ENCODE results near the gene TBXT.
"Not testable (repeated sequence)": the region's sequence is repeated elsewhere in the genome, so short reads cannot be mapped to it uniquely, and the experiment has no call there.

The TBXT gene

GRCh38 chr6:166167801-166168615 lies at the start of gene TBXT:
Gene TBXT (minus strand): TSS chr6:166167851. CDS start chr6:166167591, 260 bp downstream.
- no peak for DNase-seq

GRCh38 chr6:166207284-166207561 lies 39.6 kb upstream of the TBXT start:
- no peak for DNase-seq

GRCh38 chr6:166206510-166207283 lies 39.0 kb upstream of the TBXT start:
- no peak for DNase-seq

- no peak for DNase-seq
These were observed 38.4 kb upstream of the TBXT start for GRCh38 chr6:166206066-166206465.

- no peak for DNase-seq
These were observed 37.4 kb upstream of the TBXT start for GRCh38 chr6:166204852-166205650.

- no peak for DNase-seq
These were observed 36.1 kb upstream of the TBXT start for GRCh38 chr6:166203641-166204222.

GRCh38 chr6:166203003-166203640 lies 35.5 kb upstream of the TBXT start:
- DNase-seq = no peak

DNA sequence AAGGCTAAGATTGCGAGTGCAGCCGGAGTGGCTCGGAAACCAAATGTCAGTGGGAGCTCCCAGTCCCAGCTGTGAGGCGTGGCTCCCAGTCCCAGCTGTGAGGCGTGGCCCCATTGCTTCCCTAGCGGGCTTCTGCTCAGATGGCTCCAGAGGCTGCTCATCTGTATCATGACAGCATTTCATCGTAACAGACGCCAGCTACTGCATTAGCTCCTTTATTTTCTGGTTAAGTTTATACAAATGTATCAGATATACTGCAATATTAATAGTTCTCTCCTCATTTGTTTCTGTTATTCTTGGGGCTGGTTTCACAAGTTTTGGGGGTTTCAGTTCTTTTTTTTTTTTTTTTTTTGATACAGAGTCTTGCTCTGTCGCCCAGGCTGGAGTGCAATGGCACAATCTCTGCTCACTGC lies 34.7 kb upstream of the TBXT start:
- DNase-seq = no peak

DNA sequence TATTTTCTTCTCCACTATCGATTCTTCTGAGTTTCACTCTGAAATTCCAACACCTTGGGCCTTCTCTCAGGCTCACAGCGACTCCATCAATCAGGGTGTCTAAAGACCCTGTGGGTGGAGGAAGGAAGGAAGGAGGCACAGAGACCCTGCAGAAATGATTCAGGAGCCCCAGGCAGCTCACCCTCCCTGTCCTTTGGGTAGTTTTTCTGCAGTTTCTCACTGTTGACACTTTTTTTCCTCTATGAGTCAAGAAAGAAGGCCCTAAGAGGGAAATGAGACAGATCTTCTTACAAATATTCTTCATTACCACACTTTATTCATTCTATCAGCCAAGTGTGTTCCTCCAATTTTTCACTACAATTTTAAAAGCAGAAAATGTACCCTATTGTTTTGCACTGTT lies 34.2 kb upstream of the TBXT start:
- no peak for DNase-seq

DNA sequence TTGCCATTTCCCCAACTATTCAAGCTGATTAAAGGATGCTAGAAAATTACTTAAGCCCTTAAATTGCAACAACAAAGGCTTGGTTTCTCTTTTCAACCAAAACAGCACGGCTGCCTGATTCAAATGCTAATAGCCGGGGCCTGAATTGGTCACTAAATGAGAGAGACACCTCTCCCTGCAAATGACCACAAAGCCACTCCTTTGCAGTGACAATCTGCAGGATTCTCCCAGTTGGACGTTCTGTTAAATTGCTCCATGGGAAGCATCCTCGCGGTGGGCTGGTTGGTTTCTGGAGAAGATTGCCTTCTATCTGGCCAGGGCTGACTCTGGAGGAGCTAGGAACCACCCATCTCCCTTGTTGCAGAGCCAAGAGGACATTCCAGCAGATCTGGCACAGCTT lies 29.7 kb upstream of the TBXT start:
- DNase-seq = no peak

- no peak for DNase-seq
These were observed 28.2 kb upstream of the TBXT start for GRCh38 chr6:166195860-166196238.

- no peak for DNase-seq
These were observed 27.5 kb upstream of the TBXT start for GRCh38 chr6:166194914-166195859.

DNA sequence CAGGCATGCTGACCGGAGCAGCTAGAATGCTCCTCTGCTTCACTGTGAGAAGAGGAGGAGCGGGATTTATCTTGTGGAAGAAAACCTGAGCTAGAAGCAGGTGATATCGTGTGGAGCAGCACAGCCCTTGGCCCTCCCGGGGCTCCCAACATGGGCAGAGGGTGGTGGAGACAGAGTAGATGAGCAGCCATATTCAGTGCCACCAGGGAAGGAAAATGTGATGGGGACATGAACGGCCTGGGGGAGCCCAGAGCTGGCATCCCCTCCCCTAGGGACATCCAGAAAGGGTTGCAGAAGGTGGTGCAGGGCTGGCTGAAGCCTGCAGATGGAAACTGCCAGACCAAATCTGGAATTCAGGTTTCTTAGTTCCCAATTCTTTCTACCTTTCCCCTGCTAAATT lies 24.9 kb upstream of the TBXT start:
- no peak for DNase-seq

DNA sequence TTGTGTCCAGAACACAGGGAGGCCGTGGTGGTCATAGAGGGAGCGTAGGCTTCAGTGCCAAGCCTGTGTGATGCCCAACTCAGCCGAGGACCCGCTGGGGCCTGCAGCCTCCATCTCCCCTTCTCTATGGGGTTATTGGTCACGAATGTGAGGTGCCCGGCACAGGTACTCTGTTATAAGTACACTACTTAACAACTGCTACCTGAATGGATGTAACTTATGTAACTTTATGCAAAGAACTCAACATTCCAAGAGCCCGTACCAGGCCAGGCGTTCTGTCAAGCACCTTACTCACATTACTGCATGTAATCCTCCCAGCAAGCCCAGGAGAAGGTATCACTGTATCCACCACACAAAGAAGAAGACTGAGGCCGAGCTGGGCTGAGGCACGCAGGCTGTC lies 24.5 kb upstream of the TBXT start:
- DNase-seq = no peak

GRCh38 chr6:166179704-166180103 lies 12.1 kb upstream of the TBXT start:
- DNase-seq = no peak

DNA sequence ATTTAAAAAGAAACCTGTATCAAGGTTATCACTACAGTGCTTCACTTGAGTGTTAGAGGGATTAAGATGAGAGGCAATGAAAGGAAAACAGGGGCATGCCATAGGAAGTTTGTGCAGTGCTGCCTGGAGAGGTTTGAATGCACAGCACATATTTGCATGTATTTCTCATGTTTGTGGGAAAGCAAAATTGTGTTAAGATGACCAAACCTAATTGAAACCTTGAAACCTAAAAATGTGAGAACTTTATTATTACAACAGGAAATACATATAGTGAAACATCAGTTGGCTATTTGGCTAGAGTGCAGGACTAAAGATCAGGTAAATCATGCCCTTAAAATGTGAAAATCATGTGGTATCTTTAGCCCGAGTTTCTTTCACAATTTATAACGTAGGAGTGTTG lies 8.5 kb upstream of the TBXT start:
- DNase-seq = no peak

GRCh38 chr6:166175093-166175492 lies 7.4 kb upstream of the TBXT start:
- not testable (repeated sequence) for DNase-seq

GRCh38 chr6:166174031-166174430 lies 6.4 kb upstream of the TBXT start:
- DNase-seq = no peak

DNA sequence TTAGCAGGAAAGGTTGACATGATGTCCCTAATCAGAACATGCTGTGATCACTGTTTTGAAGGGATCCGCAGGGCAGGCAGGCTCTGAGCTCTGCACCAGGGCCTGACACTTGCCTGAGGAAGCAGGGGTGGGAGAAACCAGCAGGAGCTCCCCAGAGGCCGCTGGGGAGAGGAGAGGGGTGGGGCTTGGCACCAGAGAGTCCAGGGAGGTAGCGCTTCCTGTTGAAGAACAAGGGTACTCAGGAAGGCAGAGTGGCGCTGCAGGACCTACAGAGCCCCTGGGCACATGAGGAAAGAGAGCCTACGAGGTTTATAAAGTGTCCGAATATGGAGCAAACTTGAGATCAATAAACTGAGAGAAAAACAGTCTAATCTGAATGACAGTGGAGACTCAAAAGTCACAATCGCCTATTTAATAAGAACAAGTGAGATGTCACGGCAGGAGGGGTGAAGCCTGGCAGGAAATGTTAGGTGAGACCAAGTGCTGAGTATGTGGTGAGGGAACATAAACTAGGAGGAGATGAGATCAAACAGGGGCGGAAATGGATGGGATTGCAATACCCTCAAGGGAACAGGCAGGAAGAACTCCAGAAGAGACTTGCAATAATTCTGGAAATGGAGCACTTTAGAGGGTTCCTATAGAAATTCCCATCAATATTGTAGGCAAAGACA lies 5.8 kb upstream of the TBXT start:
- DNase-seq = no peak

- DNase-seq = no peak
These were observed 4.9 kb upstream of the TBXT start for GRCh38 chr6:166172546-166172945.
